Memory B cell (primary cell): ENCODE data around the gene CLDN22.

ENCODE experiments used
- ATAC-seq: fragments of 150-1000 bp; cut with Tn5 transposase; 2 replicates; pipeline ENCODE4 v1.10.0; 2021; ENCODE audit warnings: low read depth, mild to moderate bottlenecking, moderate library complexity
- DNase-seq, 2 donors: peaks; one replicate each; pipeline ENCODE4 v3.0.0; 2022; ENCODE audit warnings: low spot score in 2 of 2
- H3K27ac Mint-ChIP-seq: one replicate; pipeline ENCODE4 v1.8.0; 2022; ENCODE audit warnings: mild to moderate bottlenecking, moderate library complexity, mixed read lengths
- H3K27me3 Mint-ChIP-seq: one replicate; pipeline ENCODE4 v1.8.0; 2022; ENCODE audit warnings: mixed read lengths
- H3K36me3 Mint-ChIP-seq: one replicate; pipeline ENCODE4 v1.8.0; 2022; ENCODE audit warnings: mild to moderate bottlenecking, mixed read lengths
- H3K4me1 Mint-ChIP-seq: one replicate; pipeline ENCODE4 v1.8.0; 2022; ENCODE audit warnings: mixed read lengths
- H3K4me3 Mint-ChIP-seq: one replicate; pipeline ENCODE4 v1.8.0; 2022; ENCODE audit warnings: mild to moderate bottlenecking, moderate library complexity, mixed read lengths
- H3K9me3 Mint-ChIP-seq: one replicate; pipeline ENCODE4 v1.8.0; 2022; ENCODE audit warnings: mixed read lengths

The CLDN22 gene

DNA sequence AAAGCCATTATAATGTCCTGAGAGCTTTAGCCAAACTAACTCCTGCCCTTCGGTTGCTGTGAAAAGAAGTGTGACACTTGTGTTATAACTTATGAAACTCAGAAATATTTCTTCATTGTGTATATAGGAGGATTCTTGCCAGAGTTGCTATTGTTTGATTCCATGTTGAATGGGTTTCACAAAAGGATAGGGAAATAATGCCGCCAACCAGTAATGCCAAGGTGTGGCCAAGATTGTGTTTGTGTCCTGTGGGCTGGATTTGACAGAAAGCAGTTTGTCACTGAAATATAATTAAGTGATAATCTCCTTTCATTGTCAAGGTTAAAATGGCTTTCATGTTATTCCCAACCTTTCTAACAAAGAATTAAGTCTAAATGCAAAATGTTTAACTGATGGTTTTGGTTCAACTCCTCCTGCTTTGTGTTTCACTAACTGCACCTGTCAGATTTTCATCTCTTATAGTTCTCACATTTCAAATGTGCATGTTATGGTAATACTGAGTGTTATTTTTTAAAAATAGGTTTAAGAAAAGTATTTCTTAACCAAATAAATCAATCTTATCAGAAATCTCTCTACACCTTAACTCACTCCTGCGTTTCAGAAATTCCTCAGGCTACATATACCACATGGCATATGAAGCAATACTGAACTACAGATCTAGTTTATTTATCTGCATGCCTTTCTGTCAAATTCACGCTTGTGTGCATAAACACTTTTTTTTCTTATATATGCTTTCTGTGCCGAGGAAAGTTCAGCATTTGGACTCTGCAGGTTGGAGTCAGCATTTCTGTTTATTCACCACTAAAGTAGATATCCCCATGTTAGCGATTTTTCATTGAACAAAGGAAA is at the start of gene CLDN22:
CLDN22 (minus strand) TSS at position 66 of the 849 bp plus-strand sequence; CDS start at position 8, 58 bp downstream.
- H3K9me3 Mint-ChIP-seq: no peaks in the 10 kb centered on the region
- H3K4me3 Mint-ChIP-seq: no peak within 1 kb of the TSS
- no peaks in the 10 kb centered on the region for H3K4me1 Mint-ChIP-seq
- ATAC-seq (no peak), DNase-seq (no peak)
- peaks cover 5% of the 10 kb centered on the region for H3K27me3 Mint-ChIP-seq
- H3K27ac Mint-ChIP-seq: no peak within 1 kb of the TSS
- H3K36me3 Mint-ChIP-seq: no peaks in the 10 kb centered on the region

DNA sequence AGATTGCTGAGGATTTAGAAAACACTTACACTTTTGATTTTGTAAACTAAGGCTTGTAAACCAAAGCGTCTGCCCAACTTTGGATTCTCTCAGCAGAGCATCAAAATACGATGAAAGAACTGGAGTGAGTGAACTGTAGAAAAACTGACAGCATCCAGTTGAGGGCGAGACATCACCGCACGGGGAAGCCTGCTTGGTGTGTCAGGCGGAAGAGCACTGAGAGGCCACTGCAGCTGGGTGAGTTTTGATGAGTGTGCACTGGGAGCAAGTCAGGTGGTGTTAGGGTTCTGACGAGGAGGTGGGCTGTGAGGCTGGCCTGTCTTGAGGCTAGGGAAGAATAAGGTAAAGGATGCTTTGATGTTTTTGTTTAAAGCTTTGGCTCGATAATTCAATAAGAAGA is 49.0 kb upstream of the CLDN22 start:
- no peak for ATAC-seq
- H3K27me3 Mint-ChIP-seq: peaks cover 1% of the 10 kb centered on the region
- H3K4me3 Mint-ChIP-seq: no peak overlapping the region
- no peaks in the 10 kb centered on the region for H3K4me1 Mint-ChIP-seq
- H3K36me3 Mint-ChIP-seq: no peaks in the 10 kb centered on the region
- no peak overlapping the region for H3K27ac Mint-ChIP-seq
- H3K9me3 Mint-ChIP-seq: peaks cover 2% of the 10 kb centered on the region
- no peak for DNase-seq

DNA sequence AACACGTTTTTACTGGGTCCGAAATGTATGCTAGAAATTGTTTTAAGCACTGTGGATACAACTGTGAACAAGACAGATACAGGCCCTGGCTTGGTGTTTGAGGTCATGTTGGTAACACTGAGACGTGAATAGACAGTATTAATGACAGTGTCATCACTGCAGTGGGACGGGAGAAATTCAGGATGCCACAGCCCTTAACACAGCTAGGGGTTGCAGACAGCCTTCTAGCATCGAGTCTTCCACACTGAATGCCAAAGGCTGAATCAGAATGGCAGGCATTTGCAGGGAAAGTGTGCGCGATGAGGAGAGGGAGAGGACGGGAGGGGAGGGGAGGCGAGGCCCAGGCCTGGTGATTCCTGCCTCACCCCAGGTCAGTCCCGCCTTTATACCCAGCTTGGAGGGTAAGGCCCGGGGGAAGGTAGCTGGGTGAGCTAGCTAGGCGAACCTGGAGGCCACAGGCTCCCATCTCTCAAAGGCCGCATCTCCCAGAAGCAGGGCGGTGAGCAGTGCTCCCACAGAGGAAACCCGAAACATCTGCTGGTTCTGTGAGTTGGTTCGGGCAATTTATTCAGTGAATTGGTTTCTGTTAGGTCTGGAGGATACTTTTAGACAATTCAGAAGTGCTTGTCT is 46.2 kb upstream of the CLDN22 start:
- no peak for ATAC-seq
- H3K27ac Mint-ChIP-seq: no peak overlapping the region
- H3K4me3 Mint-ChIP-seq: no peak overlapping the region
- H3K36me3 Mint-ChIP-seq: no peaks in the 10 kb centered on the region
- no peak for DNase-seq
- H3K27me3 Mint-ChIP-seq: peaks cover 4% of the 10 kb centered on the region
- H3K9me3 Mint-ChIP-seq: no peaks in the 10 kb centered on the region
- no peaks in the 10 kb centered on the region for H3K4me1 Mint-ChIP-seq

DNA sequence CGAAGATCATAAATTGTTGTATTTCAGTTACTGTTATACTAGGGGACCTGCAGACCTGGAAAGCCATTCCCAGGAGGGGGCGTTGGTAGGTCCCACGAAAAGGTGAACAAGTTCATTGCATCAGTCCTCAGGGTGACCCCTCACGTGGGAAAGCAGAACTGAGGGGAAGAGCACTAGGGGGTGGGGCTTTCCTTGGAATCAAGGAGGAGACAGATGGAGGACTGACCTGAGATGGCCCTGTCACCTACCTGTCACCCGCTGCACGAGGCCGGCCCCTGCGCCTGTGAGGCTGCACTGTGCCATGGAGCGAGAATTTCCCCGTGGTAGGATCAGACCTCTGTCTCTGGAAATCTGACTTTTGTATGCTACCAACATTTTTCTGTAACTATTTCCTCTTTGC is 43.9 kb upstream of the CLDN22 start:
- Mint-ChIP-seq H3K27me3 (peaks cover 4% of the 10 kb centered on the region), H3K4me1 (no peaks in the 10 kb centered on the region), H3K4me3 (no peak overlapping the region), H3K36me3 (no peaks in the 10 kb centered on the region), H3K27ac (no peak overlapping the region), H3K9me3 (no peaks in the 10 kb centered on the region)
- DNase-seq (no peak), ATAC-seq (no peak)

DNA sequence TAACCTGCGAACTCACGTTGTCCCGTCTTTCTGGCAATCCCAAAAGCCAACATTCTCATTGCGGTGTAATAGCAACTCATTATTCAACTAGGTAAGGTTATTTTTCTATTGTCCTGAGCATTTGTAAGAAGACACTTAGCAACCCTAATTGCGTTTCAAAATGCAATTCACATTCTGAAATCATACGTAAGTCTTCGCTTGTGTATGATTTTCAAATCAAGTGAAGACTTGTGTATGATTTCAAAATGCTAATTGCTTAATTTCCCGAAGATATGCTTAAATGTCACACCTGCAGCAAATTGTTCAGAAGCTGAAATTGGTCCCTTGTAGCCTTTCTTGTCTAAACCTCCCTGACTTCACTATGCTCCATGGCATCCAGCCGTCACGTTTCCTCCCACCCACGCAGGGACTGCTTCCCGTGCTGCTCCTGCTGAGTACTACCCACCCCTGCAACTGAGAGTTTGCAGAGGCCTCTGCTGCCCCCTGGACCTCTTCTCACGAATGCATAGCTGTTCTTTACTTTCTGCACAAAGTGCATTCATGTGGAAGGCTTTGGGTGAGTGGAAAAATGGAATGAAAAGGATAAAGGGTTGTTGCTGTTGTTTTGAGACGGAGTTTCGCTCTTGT is 43.0 kb upstream of the CLDN22 start:
- H3K27ac Mint-ChIP-seq: no peak overlapping the region

DNA sequence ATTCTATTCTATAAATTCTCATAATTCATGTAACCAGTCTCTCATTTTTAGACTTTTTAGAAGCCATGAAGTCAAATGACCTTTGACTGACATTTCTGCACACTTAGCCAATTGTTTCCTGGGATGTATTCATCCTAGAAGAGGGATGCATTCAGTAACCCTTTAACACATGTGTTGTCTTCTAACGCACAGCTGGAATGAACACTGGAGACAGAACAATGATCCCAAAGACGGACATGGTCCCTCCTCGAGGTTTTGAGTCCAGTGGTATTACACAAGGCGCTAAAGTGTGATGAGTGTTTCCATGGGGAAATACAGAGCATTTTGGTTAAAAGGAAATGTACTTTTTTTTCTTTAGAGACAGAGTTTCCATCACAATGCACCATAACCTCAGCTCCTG is 42.0 kb upstream of the CLDN22 start:
- H3K4me1 Mint-ChIP-seq: no peaks in the 10 kb centered on the region
- ATAC-seq (no peak), DNase-seq (no peak)
- H3K9me3 Mint-ChIP-seq: no peaks in the 10 kb centered on the region
- no peak overlapping the region for H3K4me3 Mint-ChIP-seq
- H3K27ac Mint-ChIP-seq: no peak overlapping the region
- H3K36me3 Mint-ChIP-seq: no peaks in the 10 kb centered on the region
- H3K27me3 Mint-ChIP-seq: peaks cover 8% of the 10 kb centered on the region

More for the DNA sequence above, 43.0 kb upstream of the CLDN22 start:
- H3K4me1 Mint-ChIP-seq: no peaks in the 10 kb centered on the region
- peaks cover 6% of the 10 kb centered on the region for H3K27me3 Mint-ChIP-seq
- DNase-seq (no peak), ATAC-seq (no peak)
- H3K9me3 Mint-ChIP-seq: no peaks in the 10 kb centered on the region
- no peaks in the 10 kb centered on the region for H3K36me3 Mint-ChIP-seq
- H3K4me3 Mint-ChIP-seq: no peak overlapping the region

DNA sequence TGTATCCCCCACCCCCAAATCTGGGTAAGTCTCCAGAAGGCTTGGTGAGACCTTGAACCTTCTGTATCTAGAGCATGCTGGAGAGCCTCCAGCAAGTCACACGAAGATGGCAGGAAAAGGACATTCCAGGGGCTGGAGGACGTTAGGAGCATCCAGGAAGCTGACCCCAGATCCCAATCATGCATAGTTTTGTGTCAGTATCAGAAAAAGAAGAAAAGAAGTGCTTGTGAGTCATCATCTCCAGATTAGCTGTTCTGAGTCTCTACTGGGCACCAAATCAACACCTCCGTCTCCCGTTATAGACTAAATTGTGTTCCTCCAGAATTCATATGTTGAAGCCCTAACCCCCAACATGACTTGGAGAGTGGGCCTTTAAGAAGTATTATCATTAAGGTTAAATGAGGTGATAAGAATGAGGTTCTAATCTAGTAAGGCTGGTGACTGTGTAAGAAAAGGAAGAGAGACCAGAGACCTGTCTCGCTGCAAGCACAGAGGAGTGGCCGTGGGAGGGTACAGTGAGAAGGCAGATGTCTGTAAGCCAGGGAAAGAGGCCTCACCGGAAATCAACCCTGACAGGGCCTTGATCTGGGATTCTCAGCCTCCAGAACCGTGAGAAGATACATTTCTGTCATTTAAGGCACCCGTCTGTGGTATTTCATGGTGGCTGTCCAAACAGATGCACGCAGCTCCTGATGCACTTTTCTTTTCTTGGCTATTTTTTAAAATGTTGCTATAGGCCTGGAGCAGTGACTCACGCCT is 40.3 kb upstream of the CLDN22 start:
- H3K4me1 Mint-ChIP-seq: no peaks in the 10 kb centered on the region
- peaks cover 12% of the 10 kb centered on the region for H3K27me3 Mint-ChIP-seq
- no peaks in the 10 kb centered on the region for H3K36me3 Mint-ChIP-seq

DNA sequence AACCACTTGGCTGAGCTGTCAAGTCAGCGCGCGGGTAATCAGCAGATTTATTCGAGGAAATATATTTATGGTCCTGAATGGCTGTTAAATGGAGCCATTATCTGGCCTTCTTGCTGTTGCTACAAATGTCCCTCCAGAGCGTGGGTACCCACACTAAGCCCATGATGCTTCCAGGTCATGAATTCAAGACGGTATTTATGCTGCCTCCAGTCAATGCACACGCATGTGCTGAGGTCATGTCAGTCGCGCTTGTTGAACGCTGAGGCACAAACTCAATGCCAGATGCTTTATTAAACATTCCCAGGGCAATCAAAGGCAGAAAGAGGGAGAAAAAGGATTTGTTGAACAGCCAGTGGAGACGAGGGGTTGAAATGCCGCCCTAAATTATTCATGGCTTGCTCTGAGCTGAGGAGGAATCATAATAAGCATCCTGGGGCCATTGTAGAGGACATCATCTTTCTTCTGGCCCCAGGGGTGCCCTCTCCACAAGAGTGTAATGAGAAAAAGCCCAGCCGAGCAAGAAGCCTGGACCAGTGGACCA is 38.2 kb upstream of the CLDN22 start:
- Mint-ChIP-seq H3K4me1 (no peaks in the 10 kb centered on the region), H3K4me3 (no peak overlapping the region), H3K27me3 (peaks cover 11% of the 10 kb centered on the region), H3K36me3 (no peaks in the 10 kb centered on the region), H3K9me3 (no peaks in the 10 kb centered on the region), H3K27ac (no peak overlapping the region)
- ATAC-seq (no peak), DNase-seq (no peak)

More for the DNA sequence above, 40.3 kb upstream of the CLDN22 start:
- no peaks in the 10 kb centered on the region for H3K9me3 Mint-ChIP-seq
- ATAC-seq (no peak), DNase-seq (no peak)
- no peak overlapping the region for H3K27ac Mint-ChIP-seq
- no peak overlapping the region for H3K4me3 Mint-ChIP-seq

DNA sequence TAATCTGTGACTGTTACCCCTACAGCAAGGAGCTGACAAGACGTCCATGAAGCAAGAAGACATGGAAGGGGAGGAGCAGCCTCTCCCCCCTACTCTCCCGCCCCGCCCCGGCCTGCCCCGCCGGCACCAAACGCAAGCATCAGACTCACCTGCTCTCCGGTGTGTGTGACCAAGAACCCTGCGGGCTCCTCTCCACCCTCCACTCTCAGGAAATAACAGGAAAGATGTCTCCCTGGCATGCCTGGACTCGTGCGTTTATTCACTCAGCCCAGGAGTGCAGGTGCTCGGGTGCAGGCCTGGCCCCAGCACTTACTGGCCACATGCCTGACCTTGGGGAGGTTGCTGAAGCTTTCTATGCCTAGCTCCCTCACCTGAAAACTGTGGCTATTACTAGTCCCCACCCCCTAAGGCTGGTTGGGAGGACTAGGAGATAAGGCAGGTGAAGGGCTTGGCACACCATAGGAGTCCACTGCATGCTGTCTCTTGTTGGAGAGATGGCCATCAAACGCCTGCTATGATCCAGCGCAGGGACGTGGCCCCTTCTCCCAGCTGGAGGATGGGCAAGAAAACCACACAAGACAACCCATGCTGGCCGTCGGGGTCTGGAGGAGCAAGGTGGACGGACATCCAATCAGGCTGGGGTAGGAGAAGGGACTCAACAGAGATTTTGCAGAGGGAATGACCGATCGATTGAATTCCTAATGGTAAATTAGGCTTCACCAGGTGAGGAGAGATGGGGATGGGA is 37.0 kb upstream of the CLDN22 start:
- Mint-ChIP-seq H3K27ac (no peak overlapping the region), H3K27me3 (peaks cover 9% of the 10 kb centered on the region), H3K36me3 (no peaks in the 10 kb centered on the region), H3K4me3 (no peak overlapping the region), H3K9me3 (no peaks in the 10 kb centered on the region), H3K4me1 (no peaks in the 10 kb centered on the region)
- no peak for DNase-seq
- ATAC-seq: no peak

DNA sequence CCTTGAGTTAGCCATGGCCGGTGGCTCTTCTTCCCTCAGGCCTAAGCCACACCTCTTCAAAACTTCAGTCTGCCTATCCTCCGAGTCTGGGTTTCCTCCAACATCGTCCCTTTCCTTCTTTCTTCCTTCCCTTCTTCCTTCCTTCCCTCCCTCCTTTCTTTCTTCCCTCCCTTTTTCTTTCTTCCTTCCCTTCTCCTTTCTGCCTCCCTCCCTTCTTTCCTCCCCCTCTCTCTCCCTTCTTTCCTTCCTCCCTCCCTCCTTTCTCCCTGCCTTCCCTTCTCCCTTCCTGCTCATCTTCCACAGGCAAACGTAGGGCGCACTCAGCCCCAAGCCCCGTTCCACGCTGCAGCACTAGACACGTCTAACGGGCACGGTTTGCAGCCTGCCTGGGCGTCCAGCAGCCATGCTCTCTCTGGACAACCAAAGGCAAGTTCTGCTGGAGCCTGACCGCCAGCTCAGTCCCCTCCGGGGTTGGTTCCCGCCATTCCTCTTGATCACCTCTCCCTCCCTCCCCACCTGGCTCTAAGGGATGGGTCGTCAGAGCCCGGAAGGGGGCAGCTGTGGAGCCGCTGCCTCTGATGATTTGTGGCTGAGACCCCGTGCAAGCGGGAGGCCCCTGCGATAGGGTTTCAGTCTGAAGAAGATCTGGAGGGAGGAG is 36.2 kb upstream of the CLDN22 start:
- H3K4me1 Mint-ChIP-seq: no peaks in the 10 kb centered on the region
- no peak for ATAC-seq
- peaks cover 9% of the 10 kb centered on the region for H3K27me3 Mint-ChIP-seq
- DNase-seq: no peak
- no peak overlapping the region for H3K4me3 Mint-ChIP-seq
- no peak overlapping the region for H3K27ac Mint-ChIP-seq
- no peaks in the 10 kb centered on the region for H3K36me3 Mint-ChIP-seq
- no peaks in the 10 kb centered on the region for H3K9me3 Mint-ChIP-seq

DNA sequence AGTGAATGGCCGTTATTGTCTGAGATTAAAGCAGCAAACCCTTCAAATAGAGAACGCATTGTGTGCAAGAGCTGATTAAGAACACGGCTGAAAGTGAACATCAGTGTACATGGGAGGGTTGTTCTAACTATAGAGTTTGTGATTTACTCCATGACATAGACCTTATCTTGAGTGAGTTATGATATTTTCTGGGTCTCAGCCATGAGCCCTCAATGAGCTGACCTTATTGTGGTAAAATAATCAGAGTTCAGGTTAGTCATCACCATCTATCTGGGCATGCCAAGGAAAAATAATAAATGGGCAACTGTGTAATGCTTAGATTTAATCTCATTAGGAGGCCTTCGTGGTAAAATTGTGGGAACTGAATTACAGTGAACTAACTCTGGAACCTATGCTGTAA is 35.3 kb upstream of the CLDN22 start:
- Mint-ChIP-seq H3K4me3 (no peak overlapping the region), H3K36me3 (no peaks in the 10 kb centered on the region), H3K27me3 (peaks cover 11% of the 10 kb centered on the region), H3K27ac (no peak overlapping the region), H3K4me1 (no peaks in the 10 kb centered on the region), H3K9me3 (no peaks in the 10 kb centered on the region)
- ATAC-seq (no peak), DNase-seq (no peak)

DNA sequence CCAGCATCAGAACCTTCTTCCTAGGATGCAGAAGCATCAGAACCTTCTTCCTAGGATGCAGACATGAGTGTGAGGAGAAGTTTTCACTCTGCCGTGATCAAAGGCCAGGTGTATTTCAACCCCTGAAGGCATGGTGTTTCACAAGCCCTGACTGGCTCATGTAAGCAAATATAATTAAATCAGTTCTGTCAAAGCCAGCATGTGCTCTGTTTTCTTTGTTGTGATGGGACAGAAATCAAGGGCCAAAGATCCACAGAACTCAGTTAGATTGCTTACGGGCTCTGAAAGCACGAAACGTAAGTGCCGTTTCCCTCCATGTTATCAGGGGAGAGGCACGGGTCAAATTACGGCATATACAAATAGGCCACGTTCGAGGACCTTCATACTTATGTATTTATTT is 34.1 kb upstream of the CLDN22 start:
- no peak overlapping the region for H3K4me3 Mint-ChIP-seq
- no peaks in the 10 kb centered on the region for H3K36me3 Mint-ChIP-seq
- ATAC-seq: no peak

DNA sequence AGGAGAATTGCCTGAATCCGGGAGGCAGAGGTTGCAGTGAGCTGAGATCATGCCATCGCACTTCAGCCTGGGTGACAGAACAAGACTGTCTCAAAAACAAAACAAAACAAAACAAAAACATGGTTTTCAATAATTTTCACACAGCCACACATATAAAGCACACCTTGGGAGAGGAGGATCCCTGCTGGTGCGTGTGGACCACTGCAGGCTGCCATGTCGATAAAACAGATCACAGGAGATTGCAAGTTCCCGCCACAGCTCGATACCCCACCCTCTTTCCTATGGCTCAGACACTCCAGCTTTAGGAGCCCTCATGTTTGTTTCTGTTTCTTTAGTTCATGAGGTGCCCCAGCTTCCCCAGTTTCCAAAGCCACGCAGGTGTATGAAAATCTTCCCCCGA is 33.5 kb upstream of the CLDN22 start:
- H3K9me3 Mint-ChIP-seq: no peaks in the 10 kb centered on the region
- no peak for DNase-seq
- no peaks in the 10 kb centered on the region for H3K36me3 Mint-ChIP-seq
- H3K4me3 Mint-ChIP-seq: no peak overlapping the region
- H3K4me1 Mint-ChIP-seq: no peaks in the 10 kb centered on the region
- no peak for ATAC-seq
- H3K27ac Mint-ChIP-seq: no peak overlapping the region
- peaks cover 14% of the 10 kb centered on the region for H3K27me3 Mint-ChIP-seq

More for the DNA sequence above, 34.1 kb upstream of the CLDN22 start:
- no peak for DNase-seq
- Mint-ChIP-seq H3K27ac (no peak overlapping the region), H3K27me3 (peaks cover 12% of the 10 kb centered on the region), H3K9me3 (no peaks in the 10 kb centered on the region), H3K4me1 (no peaks in the 10 kb centered on the region)
